NCI-H2227 (cell line): Measurements from ENCODE around the gene PRLH.

Source experiments
- DNase-seq: peaks from one replicate; lab custom pipeline; 2025; ENCODE audit not compliant: unreplicated experiment; lab: John Stamatoyannopoulos, UW

The PRLH gene

GRCh38 chr2:237563816-237564215 lies 2.6 kb upstream of the PRLH start:
- no peak for DNase-seq

GRCh38 chr2:237564526-237565131 lies 1.7 kb upstream of the PRLH start:
- no peak for DNase-seq

- no peak for DNase-seq
Measured at GRCh38 chr2:237565974-237566373, 400 bp upstream of the PRLH start.

GRCh38 chr2:237567276-237568029 lies 1.1 kb downstream of the PRLH start:
- no peak for DNase-seq

- no peak for DNase-seq
Measured at GRCh38 chr2:237568121-237568660, 1.8 kb downstream of the PRLH start.

- no peak for DNase-seq
Measured at GRCh38 chr2:237569041-237569440, 2.7 kb downstream of the PRLH start.

- DNase-seq: no peak
Measured at GRCh38 chr2:237569896-237570295, 3.5 kb downstream of the PRLH start.

- DNase-seq: no peak
Measured at GRCh38 chr2:237570776-237571335, 4.5 kb downstream of the PRLH start.

GRCh38 chr2:237571551-237571950 lies 5.2 kb downstream of the PRLH start:
- DNase-seq: no peak

- DNase-seq: peak; percentile 94
Measured at GRCh38 chr2:237572021-237572741, 5.8 kb downstream of the PRLH start.

- no peak for DNase-seq
Measured at GRCh38 chr2:237572742-237573101, 6.3 kb downstream of the PRLH start.

- DNase-seq: no peak
Measured at GRCh38 chr2:237573721-237574415, 7.5 kb downstream of the PRLH start.

GRCh38 chr2:237574467-237574866 lies 8.1 kb downstream of the PRLH start:
- no peak for DNase-seq

GRCh38 chr2:237574894-237575868 lies 8.8 kb downstream of the PRLH start:
- no peak for DNase-seq

- no peak for DNase-seq
Measured at GRCh38 chr2:237575869-237576862, 9.8 kb downstream of the PRLH start.

- DNase-seq: no peak
Measured at GRCh38 chr2:237576974-237577373, 10.6 kb downstream of the PRLH start.

GRCh38 chr2:237577458-237577857 lies 11.1 kb downstream of the PRLH start:
- DNase-seq: no peak

- no peak for DNase-seq
Measured at GRCh38 chr2:237577956-237578870, 11.8 kb downstream of the PRLH start.
